GM18520 (cell line): ENCODE results near the gene EXOC7.

Experiments
- ATAC-seq: cut with Tn5 transposase; IDR thresholded peaks from one replicate; pipeline ENCODE4 v1.9.1; 2021; ENCODE audit not compliant: unreplicated experiment

EXOC7 gene

GRCh38 chr17:76138896-76139752 is 35.5 kb upstream of the EXOC7 start:
- ATAC-seq = no peak

- no peak for ATAC-seq
Observed at GRCh38 chr17:76138234-76138895, 34.8 kb upstream of the EXOC7 start.

- ATAC-seq = no peak
Observed at GRCh38 chr17:76137351-76138233, 34.0 kb upstream of the EXOC7 start.

- ATAC-seq = no peak
Observed at GRCh38 chr17:76137001-76137350, 33.4 kb upstream of the EXOC7 start.

GRCh38 chr17:76136276-76137000 is 32.9 kb upstream of the EXOC7 start:
- no peak for ATAC-seq

- ATAC-seq = no peak
Observed at GRCh38 chr17:76135810-76136188, 32.2 kb upstream of the EXOC7 start.

- ATAC-seq = no peak
Observed at GRCh38 chr17:76134911-76135809, 31.6 kb upstream of the EXOC7 start.

- ATAC-seq = no peak
Observed at GRCh38 chr17:76132574-76133338, 29.2 kb upstream of the EXOC7 start.

GRCh38 chr17:76131692-76132573 is 28.3 kb upstream of the EXOC7 start:
- ATAC-seq = no peak

- no peak for ATAC-seq
Observed at GRCh38 chr17:76131051-76131691, 27.6 kb upstream of the EXOC7 start.

- no peak for ATAC-seq
Observed at GRCh38 chr17:76130473-76130872, 26.9 kb upstream of the EXOC7 start.

- no peak for ATAC-seq
Observed at GRCh38 chr17:76125922-76126321, 22.3 kb upstream of the EXOC7 start.

GRCh38 chr17:76125391-76125675 is 21.7 kb upstream of the EXOC7 start:
- no peak for ATAC-seq

GRCh38 chr17:76124582-76125390 is 21.2 kb upstream of the EXOC7 start:
- no peak for ATAC-seq

GRCh38 chr17:76123749-76124581 is 20.4 kb upstream of the EXOC7 start:
- ATAC-seq = no peak

- ATAC-seq = no peak
Observed at GRCh38 chr17:76123191-76123499, 19.6 kb upstream of the EXOC7 start.
